Measurements from ENCODE around the gene EDA2R. TPM values are rescaled to one million over a fixed set of nuclear protein-coding genes. Genes with fewer than 3 reads are reported as not detected.

The EDA2R gene
- total and polyA plus RNA-seq, 2 of the 8 experiments (the other 6 are each of a cell fraction or from before 2014, with no cell fraction given): 5.0 to 7.0 TPM

DNA sequence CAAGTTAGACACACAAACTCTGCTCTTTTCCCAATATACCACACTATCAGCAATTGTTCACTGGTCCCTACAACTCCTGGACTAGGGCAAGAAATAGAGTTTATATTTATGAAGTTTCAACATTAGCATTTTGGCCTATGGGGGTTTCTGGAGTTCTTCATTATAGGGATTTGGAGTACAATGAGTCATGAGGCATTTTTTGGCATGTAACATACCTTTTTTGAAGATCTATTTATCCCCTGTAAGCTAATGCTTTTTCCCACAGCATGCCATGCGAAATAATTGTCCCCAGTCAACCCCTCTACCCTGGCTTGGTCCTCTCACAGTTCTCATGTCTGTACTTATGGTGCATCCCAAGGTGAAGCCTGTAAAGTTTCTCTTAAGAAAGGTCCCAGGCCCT lies 36.7 kb upstream of the EDA2R start:
- H4K5ac ChIP-seq (ENCODE audit: insufficient read length, low read depth, low read length): no peak overlapping the region
- no peak for TF ChIP-seq CTBP2 (IDR thresholded peaks at IDR 0.05; ENCODE audit: borderline replicate concordance, insufficient read depth, insufficient read length, low read length)
- TF ChIP-seq KDM1A (IDR thresholded peaks at IDR 0.05; ENCODE audit: borderline replicate concordance, low read length): no peak
- TF ChIP-seq, protein P1, sequence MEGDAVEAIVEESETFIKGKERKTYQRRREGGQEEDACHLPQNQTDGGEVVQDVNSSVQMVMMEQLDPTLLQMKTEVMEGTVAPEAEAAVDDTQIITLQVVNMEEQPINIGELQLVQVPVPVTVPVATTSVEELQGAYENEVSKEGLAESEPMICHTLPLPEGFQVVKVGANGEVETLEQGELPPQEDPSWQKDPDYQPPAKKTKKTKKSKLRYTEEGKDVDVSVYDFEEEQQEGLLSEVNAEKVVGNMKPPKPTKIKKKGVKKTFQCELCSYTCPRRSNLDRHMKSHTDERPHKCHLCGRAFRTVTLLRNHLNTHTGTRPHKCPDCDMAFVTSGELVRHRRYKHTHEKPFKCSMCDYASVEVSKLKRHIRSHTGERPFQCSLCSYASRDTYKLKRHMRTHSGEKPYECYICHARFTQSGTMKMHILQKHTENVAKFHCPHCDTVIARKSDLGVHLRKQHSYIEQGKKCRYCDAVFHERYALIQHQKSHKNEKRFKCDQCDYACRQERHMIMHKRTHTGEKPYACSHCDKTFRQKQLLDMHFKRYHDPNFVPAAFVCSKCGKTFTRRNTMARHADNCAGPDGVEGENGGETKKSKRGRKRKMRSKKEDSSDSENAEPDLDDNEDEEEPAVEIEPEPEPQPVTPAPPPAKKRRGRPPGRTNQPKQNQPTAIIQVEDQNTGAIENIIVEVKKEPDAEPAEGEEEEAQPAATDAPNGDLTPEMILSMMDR (IDR thresholded peaks at IDR 0.05; ENCODE audit: control extremely low read depth in 1 of 3, insufficient read depth in 1 of 3, low read depth in 1 of 3, low read length in 3 of 3): no peak
- no peak for TF ChIP-seq FOSL1 (IDR thresholded peaks at IDR 0.05; ENCODE audit: insufficient read depth, low read depth, low read length)
- TF ChIP-seq, protein P2, sequence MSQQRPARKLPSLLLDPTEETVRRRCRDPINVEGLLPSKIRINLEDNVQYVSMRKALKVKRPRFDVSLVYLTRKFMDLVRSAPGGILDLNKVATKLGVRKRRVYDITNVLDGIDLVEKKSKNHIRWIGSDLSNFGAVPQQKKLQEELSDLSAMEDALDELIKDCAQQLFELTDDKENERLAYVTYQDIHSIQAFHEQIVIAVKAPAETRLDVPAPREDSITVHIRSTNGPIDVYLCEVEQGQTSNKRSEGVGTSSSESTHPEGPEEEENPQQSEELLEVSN (IDR thresholded peaks at IDR 0.05): no peak
- no peak for TF ChIP-seq RAD21 (IDR thresholded peaks at IDR 0.05 in 1 of 2, conservative IDR thresholded peaks at IDR 0.05 in 1 of 2; ENCODE audit: low read depth in 2 of 2, low read length in 2 of 2)
- TF ChIP-seq NRF1 (IDR thresholded peaks at IDR 0.05; ENCODE audit: low read depth, low read length): no peak
- TF ChIP-seq POU5F1 (IDR thresholded peaks at IDR 0.05; ENCODE audit: low read depth, low read length): no peak
- no peak for TF ChIP-seq JUND (IDR thresholded peaks at IDR 0.05; ENCODE audit: low read length)
- no peak for TF ChIP-seq SIX5 (IDR thresholded peaks at IDR 0.05; ENCODE audit: low read depth, low read length)
- no peak for TF ChIP-seq CREB1 (IDR thresholded peaks at IDR 0.05)
- no peak overlapping the region for H2AFZ ChIP-seq (ENCODE audit: low read length)
- H3K14ac ChIP-seq (ENCODE audit: insufficient read length): no peak overlapping the region
- no peak overlapping the region for H3K18ac ChIP-seq (ENCODE audit: extremely low read depth, low read length)
- H3K9me3 ChIP-seq (ENCODE audit: insufficient read depth in 2 of 2, low read depth in 1 of 2, low read length in 1 of 2): no peaks in the 10 kb centered on the region
- H3K23me2 ChIP-seq (ENCODE audit: low read depth, low read length): no peaks in the 10 kb centered on the region
- FAIRE-seq (no peak), DNase-seq (ENCODE audit: low read depth in 1 of 2, low spot score in 2 of 2) (no peak)
- no peaks in the 10 kb centered on the region for H4K20me1 ChIP-seq (replicated peaks in 1 of 2; ENCODE audit: control insufficient read depth in 1 of 2, insufficient read depth in 2 of 2, low read length in 2 of 2)
- H2BK20ac ChIP-seq (ENCODE audit: low read length): no peak overlapping the region
- H2BK5ac ChIP-seq (ENCODE audit: low read depth, low read length): no peak overlapping the region
- no peaks in the 10 kb centered on the region for H3K79me1 ChIP-seq (ENCODE audit: low read depth, low read length)
- H3K4ac ChIP-seq (replicated peaks; ENCODE audit: insufficient read length, low read depth, low read length): no peak overlapping the region
- H3K4me3 ChIP-seq (ENCODE audit: extremely low read depth in 1 of 4, insufficient read depth in 2 of 4, low read depth in 3 of 4, low read length in 4 of 4): no peak overlapping the region
- 67% methylated on average over 1 of the region's 1 CpG; no CpG with 5 or more reads in 1 of the 2 experiments for WGBS, 2 experiments (ENCODE audit: extremely low coverage in 1 of 2, insufficient coverage in 1 of 2, insufficient read length in 1 of 2, insufficient replicate concordance in 2 of 2, low coverage in 1 of 2, low lambda C conversion rate in 2 of 2, missing lambda C conversion rate in 1 of 2)
- POLR2A ChIA-PET (ENCODE audit: partially characterized antibody): no interaction called here
- no peaks in the 10 kb centered on the region for H3K27me3 ChIP-seq (replicated peaks in 1 of 4; ENCODE audit: control insufficient read depth in 3 of 4, extremely low read depth in 1 of 4, insufficient read depth in 3 of 4, low read length in 3 of 4)
- H2BK120ac ChIP-seq (replicated peaks; ENCODE audit: low read depth, low read length): no peak overlapping the region
- H2BK12ac ChIP-seq (ENCODE audit: low read depth, low read length): no peak overlapping the region
- H4K91ac ChIP-seq (replicated peaks; ENCODE audit: insufficient read length, low read length): no peak overlapping the region
- H2BK15ac ChIP-seq (ENCODE audit: low read length): no peak overlapping the region
- no peak overlapping the region for H4K8ac ChIP-seq (ENCODE audit: extremely low read depth, insufficient read depth, low read length)
- no peaks in the 10 kb centered on the region for H3K79me2 ChIP-seq (ENCODE audit: control insufficient read depth in 1 of 2, insufficient read depth in 2 of 2, low read length in 2 of 2)
- no peak overlapping the region for H3K27ac ChIP-seq (ENCODE audit: low read depth, low read length)
- H3K4me2 ChIP-seq (ENCODE audit: insufficient read depth in 1 of 2, low read depth in 2 of 2, low read length in 2 of 2): no peak overlapping the region
- H3K36me3 ChIP-seq (ENCODE audit: control insufficient read depth in 2 of 4, insufficient read depth in 4 of 4, low read length in 3 of 4): no peaks in the 10 kb centered on the region
- no peak overlapping the region for H3K23ac ChIP-seq (ENCODE audit: insufficient read length)
- CTCF ChIA-PET (ENCODE audit: partially characterized antibody): no interaction called here
- no peak overlapping the region for H3K9ac ChIP-seq (replicated peaks in 1 of 4; ENCODE audit: extremely low read depth in 1 of 4, low read depth in 3 of 4, low read length in 3 of 4)
- H2AK5ac ChIP-seq (ENCODE audit: low read depth, low read length): no peak overlapping the region
- H3K4me1 ChIP-seq (replicated peaks in 1 of 4; ENCODE audit: control insufficient read depth in 3 of 4, insufficient read depth in 4 of 4, low read length in 3 of 4): no peaks in the 10 kb centered on the region
- no peak overlapping the region for H3K56ac ChIP-seq (replicated peaks; ENCODE audit: insufficient read length, low read depth, low read length)

Data from H1 (cell line).